CD4-positive, CD25-positive, alpha-beta regulatory T cell (primary cell): ENCODE data around the gene ZNF521. TPM values are rescaled to one million over a fixed set of nuclear protein-coding genes. Genes with fewer than 3 reads are reported as not detected.

ENCODE experiments used
- ATAC-seq, 2 donors: fragments of 150-1000 bp; cut with Tn5 transposase; one replicate each; pipeline ENCODE4 v1.10.0; 2021; ENCODE audit warnings: low read depth in 2 of 2, moderate number of reproducible peaks in 2 of 2, moderate library complexity in 1 of 2
- DNase-seq, 3 donors: peaks; one replicate each; pipeline versions ENCODE4 v3.0.0 to v3.0.0-alpha.2; 2012 to 2022; ENCODE audit warnings: mixed read lengths in 1 of 3
- H3K27ac ChIP-seq: one replicate; pipeline ENCODE4 v1.7.0; 2013; ENCODE audit warnings: mild to moderate bottlenecking, low read length; ENCODE audit not compliant: insufficient read depth, poor library complexity, severe bottlenecking
- H3K27me3 ChIP-seq: one replicate; pipeline ENCODE4 v1.7.0; 2013; ENCODE audit warnings: low read length; ENCODE audit not compliant: control insufficient read depth, insufficient read depth
- H3K36me3 ChIP-seq: one replicate; pipeline ENCODE4 v1.7.0; 2013; ENCODE audit warnings: mild to moderate bottlenecking, low read length, moderate library complexity; ENCODE audit not compliant: control insufficient read depth, insufficient read depth
- H3K4me1 ChIP-seq: 2 replicates; pipeline ENCODE4 v1.7.0; 2013; ENCODE audit warnings: mild to moderate bottlenecking, low read length; ENCODE audit not compliant: insufficient read depth, control insufficient read depth, poor library complexity, severe bottlenecking
- H3K4me3 ChIP-seq: one replicate; pipeline ENCODE4 v1.7.0; 2013; ENCODE audit warnings: low read depth, mild to moderate bottlenecking, low read length, moderate library complexity
- H3K9me3 ChIP-seq, 2 experiments: 1 replicate in 1 of 2; 2 replicates in 1 of 2; pipeline ENCODE4 v1.7.0; 2013; ENCODE audit warnings: low read length in 2 of 2, mild to moderate bottlenecking in 1 of 2, moderate library complexity in 1 of 2; ENCODE audit not compliant: control insufficient read depth in 2 of 2
- H3K27ac Mint-ChIP-seq, 3 donors: one replicate each; pipeline ENCODE4 v1.8.0; 2020 to 2022; ENCODE audit warnings: mild to moderate bottlenecking in 3 of 3, mixed read lengths in 3 of 3, moderate library complexity in 2 of 3
- H3K27me3 Mint-ChIP-seq: one replicate; pipeline ENCODE4 v1.8.0; 2022; ENCODE audit warnings: mild to moderate bottlenecking, mixed read lengths
- H3K36me3 Mint-ChIP-seq: one replicate; pipeline ENCODE4 v1.8.0; 2020; ENCODE audit warnings: mixed read lengths
- H3K4me1 Mint-ChIP-seq, 4 donors: one replicate each; pipeline ENCODE4 v1.8.0; 2020 to 2022; ENCODE audit warnings: mixed read lengths in 4 of 4, mild to moderate bottlenecking in 1 of 4
- H3K4me3 Mint-ChIP-seq, 4 donors: one replicate each; pipeline ENCODE4 v1.8.0; 2020 to 2022; ENCODE audit warnings: mild to moderate bottlenecking in 4 of 4, mixed read lengths in 4 of 4, moderate library complexity in 3 of 4
- H3K9me3 Mint-ChIP-seq, 7 donors: one replicate each; pipeline ENCODE4 v1.8.0; 2020 to 2022; ENCODE audit warnings: mixed read lengths in 7 of 7, mild to moderate bottlenecking in 3 of 7, moderate library complexity in 2 of 7
- polyA plus RNA-seq, 4 donors: library from polyadenylated mRNA; unstranded; fragments of 300-500 nt; fragmentation: Illumina TruSeq; gene quantifications; one replicate each; pipeline ENCODE4 v1.2.3, GENCODE V29; 2021
- total RNA-seq: library from RNA; stranded (reverse); gene quantifications from one replicate; pipeline ENCODE4 v1.2.3, GENCODE V29; 2022

ZNF521 gene
- total and polyA plus RNA-seq, 5 donors from 2014 or later, result 1.8 TPM; not detected in 4

DNA sequence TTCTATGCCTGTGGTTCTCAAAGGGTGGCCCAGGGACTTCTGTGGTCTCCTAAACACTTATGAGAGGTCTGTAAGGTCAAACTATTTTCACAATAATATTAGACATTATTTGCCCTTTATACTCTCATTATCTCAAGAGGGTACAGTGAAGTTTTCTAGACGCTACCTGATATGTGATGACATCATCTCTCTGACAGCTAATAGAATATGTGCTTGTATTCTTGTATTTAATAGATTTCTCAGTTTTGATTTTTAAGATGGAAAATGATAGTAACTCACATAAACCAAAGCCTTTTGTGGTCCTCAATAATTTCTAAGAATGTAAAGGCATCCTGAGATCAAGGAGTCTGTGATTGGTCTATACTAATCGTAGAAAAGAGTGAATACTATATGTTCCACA lies 265.1 kb downstream of the ZNF521 start:
- Mint-ChIP-seq H3K27ac (no peak overlapping the region), H3K36me3 (no peaks in the 10 kb centered on the region), H3K4me3 (no peak overlapping the region), H3K27me3 (no peaks in the 10 kb centered on the region), H3K4me1 (no peaks in the 10 kb centered on the region), H3K9me3 (peaks cover 0 to 2% (median 0%) of the 10 kb centered on the region in 7 donors)
- Histone ChIP-seq H3K4me1 (no peaks in the 10 kb centered on the region), H3K27ac (no peak overlapping the region), H3K9me3 (no peaks in the 10 kb centered on the region), H3K36me3 (no peaks in the 10 kb centered on the region), H3K4me3 (no peak overlapping the region), H3K27me3 (no peaks in the 10 kb centered on the region)
- DNase-seq (no peak), ATAC-seq (no peak)

DNA sequence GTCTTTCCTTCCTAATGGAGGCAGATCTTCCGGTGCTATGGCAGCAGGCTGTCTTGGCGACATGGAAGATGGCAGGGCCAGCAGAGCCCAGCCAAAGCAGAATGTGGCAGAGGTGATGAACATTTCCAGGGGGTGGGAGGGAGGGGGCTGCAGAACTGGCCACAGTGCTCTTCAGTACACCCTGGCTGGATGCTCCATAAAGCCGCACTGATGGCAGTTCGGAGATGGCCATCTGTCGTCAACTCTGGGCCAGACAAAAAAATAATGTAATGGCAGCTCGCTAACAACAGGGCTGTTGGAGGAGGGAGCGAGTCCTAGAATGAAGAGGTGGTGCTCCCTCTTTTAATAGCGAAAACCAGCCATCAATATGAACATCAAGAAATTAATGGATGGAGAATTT lies 271.0 kb downstream of the ZNF521 start:
- peaks cover 0 to 3% (median 0%) of the 10 kb centered on the region in 7 donors for H3K9me3 Mint-ChIP-seq

DNA sequence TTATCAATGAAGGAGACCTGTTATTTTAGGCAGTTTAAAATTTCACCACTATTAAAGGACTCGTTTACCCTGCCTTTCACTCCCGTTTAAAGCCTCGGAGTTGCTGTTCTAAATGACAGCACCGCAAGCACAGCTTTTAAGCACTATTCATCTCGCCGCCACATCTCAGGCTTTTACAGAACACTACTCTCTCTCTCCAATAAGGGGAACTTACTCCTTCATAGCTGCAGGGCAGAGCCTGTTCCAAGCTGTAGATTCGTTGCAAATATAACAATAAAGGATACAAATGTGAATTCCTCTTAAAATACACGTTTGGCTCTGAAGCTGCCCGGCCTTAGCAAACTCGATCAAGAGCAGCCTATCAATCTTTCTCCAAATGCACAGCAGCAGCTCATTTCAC lies 271.8 kb downstream of the ZNF521 start:
- Mint-ChIP-seq H3K27me3 (no peaks in the 10 kb centered on the region), H3K27ac (no peak overlapping the region), H3K36me3 (no peaks in the 10 kb centered on the region), H3K4me3 (no peak overlapping the region), H3K4me1 (no peaks in the 10 kb centered on the region), H3K9me3 (peaks cover 0 to 3% (median 0%) of the 10 kb centered on the region in 7 donors)
- H3K27ac ChIP-seq, result no peak overlapping the region
- no peaks in the 10 kb centered on the region for H3K4me1 ChIP-seq
- H3K4me3 ChIP-seq, result no peak overlapping the region
- H3K36me3 ChIP-seq, result no peaks in the 10 kb centered on the region
- ATAC-seq (no peak), DNase-seq (no peak)
- no peaks in the 10 kb centered on the region for H3K27me3 ChIP-seq
- no peaks in the 10 kb centered on the region for H3K9me3 ChIP-seq

More for the DNA sequence above, 271.0 kb downstream of the ZNF521 start:
- no peak overlapping the region for H3K4me3 ChIP-seq
- Mint-ChIP-seq H3K4me3 (no peak overlapping the region), H3K27me3 (no peaks in the 10 kb centered on the region), H3K27ac (no peak overlapping the region), H3K4me1 (no peaks in the 10 kb centered on the region), H3K36me3 (no peaks in the 10 kb centered on the region)
- DNase-seq, result no peak
- no peak for ATAC-seq
- H3K9me3 ChIP-seq, result no peaks in the 10 kb centered on the region
- H3K4me1 ChIP-seq, result no peaks in the 10 kb centered on the region
- no peak overlapping the region for H3K27ac ChIP-seq
- H3K36me3 ChIP-seq, result no peaks in the 10 kb centered on the region
- no peaks in the 10 kb centered on the region for H3K27me3 ChIP-seq

DNA sequence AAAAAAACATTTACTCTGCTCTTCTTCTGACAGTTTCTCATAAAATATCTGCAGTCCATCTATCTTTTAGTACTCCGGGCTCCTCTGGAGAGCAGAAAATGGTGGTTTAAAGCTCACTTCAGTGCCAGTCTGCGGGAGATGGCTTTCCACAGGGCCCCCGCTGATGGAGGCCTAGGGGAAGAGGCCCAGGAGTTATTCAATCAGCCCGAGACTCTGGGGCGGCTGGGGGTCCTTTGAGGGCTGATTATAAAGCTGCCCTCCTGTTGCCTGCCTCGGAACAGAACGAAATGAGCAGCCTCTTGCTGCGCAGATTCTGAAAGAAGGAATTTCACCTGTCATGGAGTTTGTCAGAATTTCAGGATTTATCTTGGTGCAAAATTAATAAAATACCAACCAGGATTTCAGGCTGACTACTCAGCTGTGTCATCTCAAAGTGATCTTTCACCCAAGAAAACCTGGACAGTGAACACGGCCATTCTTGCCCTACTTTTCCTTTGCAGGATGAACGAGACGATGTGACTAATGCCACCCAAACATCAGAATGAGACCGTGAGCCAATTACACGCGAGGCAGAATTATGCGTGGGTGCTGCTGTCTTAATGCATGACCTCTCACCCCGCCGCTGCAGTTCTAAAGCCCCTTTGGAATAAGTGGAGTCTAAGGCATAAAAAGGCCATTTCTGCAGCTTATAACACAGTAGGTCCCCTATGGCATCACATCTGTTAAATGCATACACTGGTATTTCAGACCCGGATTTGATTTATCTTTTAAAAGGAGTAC lies 273.8 kb downstream of the ZNF521 start:
- H3K27me3 Mint-ChIP-seq, result no peaks in the 10 kb centered on the region
- H3K9me3 Mint-ChIP-seq, result peaks cover 0 to 3% (median 0%) of the 10 kb centered on the region in 7 donors
- no peaks in the 10 kb centered on the region for H3K36me3 Mint-ChIP-seq
- no peaks in the 10 kb centered on the region for H3K4me1 ChIP-seq
- no peaks in the 10 kb centered on the region for H3K27me3 ChIP-seq
- no peak overlapping the region for H3K27ac ChIP-seq
- no peak overlapping the region for H3K4me3 ChIP-seq
- H3K36me3 ChIP-seq, result no peaks in the 10 kb centered on the region
- H3K4me3 Mint-ChIP-seq, result no peak overlapping the region
- H3K4me1 Mint-ChIP-seq, result no peaks in the 10 kb centered on the region
- no peaks in the 10 kb centered on the region for H3K9me3 ChIP-seq
- H3K27ac Mint-ChIP-seq, result no peak overlapping the region
- DNase-seq (no peak), ATAC-seq (no peak)

DNA sequence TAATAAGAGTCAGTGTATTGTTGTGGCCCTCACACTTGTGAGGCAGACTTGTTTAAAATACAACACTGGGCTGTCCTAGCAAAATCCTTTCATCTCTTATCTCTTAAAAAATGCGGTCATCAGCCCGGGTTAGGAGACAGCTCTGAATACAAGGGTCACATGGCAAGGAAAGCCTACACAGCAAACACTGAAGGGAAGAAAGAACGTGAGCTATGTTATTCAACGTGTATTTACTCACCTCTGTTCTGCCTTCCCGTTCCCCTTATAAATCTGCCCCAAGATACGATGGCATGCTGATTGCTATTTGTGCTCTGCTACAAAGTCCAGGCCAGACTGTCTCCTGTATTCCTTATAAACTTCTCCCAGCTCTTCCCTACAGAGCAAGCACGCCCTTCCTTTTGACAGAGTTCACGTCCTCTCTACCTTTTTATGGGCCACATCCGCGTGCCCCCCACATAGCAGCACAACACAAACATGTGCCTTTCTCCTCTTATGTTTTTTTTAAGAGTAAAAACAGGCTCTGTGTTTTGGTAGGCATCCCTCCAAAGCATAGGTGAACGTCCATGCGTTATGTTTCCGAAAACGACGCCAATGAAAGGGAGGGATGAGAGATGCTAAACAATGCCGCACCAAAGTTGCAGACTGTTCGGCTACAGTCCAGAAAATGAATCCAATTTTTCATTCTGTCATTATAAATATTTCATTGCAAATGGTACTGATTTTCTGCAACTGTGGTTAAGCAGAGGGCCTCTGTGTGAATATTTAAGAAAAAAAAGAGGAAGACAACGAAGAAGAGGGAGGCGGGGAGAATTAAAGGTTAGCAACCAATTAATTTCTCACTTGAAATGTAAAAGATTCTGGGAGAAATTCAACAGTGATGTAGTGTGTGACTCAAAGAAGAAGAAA lies 274.7 kb downstream of the ZNF521 start:
- Histone ChIP-seq H3K4me1 (no peaks in the 10 kb centered on the region), H3K27ac (no peak overlapping the region), H3K9me3 (no peaks in the 10 kb centered on the region), H3K27me3 (no peaks in the 10 kb centered on the region), H3K4me3 (no peak overlapping the region), H3K36me3 (no peaks in the 10 kb centered on the region)
- no peak overlapping the region for H3K4me3 Mint-ChIP-seq
- H3K9me3 Mint-ChIP-seq, result peaks cover 0 to 3% (median 0%) of the 10 kb centered on the region in 7 donors
- DNase-seq, result no peak
- no peaks in the 10 kb centered on the region for H3K4me1 Mint-ChIP-seq
- no peak for ATAC-seq
- H3K27ac Mint-ChIP-seq, result no peak overlapping the region
- H3K36me3 Mint-ChIP-seq, result no peaks in the 10 kb centered on the region
- no peaks in the 10 kb centered on the region for H3K27me3 Mint-ChIP-seq

DNA sequence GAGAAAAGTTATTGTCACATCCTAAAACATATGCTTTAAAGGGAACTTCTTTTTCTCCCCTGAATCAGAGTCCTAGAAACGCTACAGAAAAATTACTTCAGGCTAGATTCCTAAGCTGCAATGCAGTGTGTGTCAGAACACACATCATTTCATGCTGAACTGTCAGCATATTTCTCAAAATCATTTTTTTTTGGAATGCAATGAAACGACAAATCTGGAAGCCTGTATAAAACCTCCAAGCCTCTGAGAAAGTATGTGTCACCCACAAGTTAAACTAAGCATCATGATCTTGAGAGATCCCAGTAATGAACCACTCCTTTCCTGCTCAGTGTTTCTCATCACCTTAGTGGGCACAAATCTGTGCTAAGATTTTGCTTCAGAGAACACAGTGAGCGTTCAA lies 276.2 kb downstream of the ZNF521 start:
- no peaks in the 10 kb centered on the region for H3K9me3 ChIP-seq
- peaks cover 0 to 3% (median 0%) of the 10 kb centered on the region in 7 donors for H3K9me3 Mint-ChIP-seq
- H3K4me3 ChIP-seq, result no peak overlapping the region
- H3K27me3 Mint-ChIP-seq, result no peaks in the 10 kb centered on the region
- H3K4me1 ChIP-seq, result no peaks in the 10 kb centered on the region
- no peak overlapping the region for H3K27ac ChIP-seq
- ATAC-seq, result no peak
- DNase-seq, result no peak
- no peaks in the 10 kb centered on the region for H3K4me1 Mint-ChIP-seq
- no peaks in the 10 kb centered on the region for H3K27me3 ChIP-seq
- H3K27ac Mint-ChIP-seq, result no peak overlapping the region
- H3K36me3 ChIP-seq, result no peaks in the 10 kb centered on the region
- no peak overlapping the region for H3K4me3 Mint-ChIP-seq
- no peaks in the 10 kb centered on the region for H3K36me3 Mint-ChIP-seq

DNA sequence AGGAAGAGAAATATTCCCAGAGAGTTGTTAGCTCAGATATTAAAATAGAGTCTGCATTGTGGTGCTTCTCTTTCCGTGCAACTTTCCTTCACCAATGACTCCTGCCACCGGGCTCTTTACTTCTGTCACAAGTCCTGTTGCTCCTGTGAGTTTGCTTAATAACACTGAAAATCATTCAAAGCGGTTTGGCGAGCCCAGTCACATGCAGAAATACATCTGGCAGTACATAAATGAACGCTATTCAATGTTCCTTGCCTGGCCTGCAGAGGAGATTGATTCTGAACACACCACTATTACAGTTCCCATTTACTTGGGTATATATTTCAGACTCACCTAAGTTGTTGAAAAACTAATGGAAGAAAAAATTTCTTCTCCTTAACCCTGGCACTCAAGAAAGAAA lies 276.6 kb downstream of the ZNF521 start:
- no peak overlapping the region for H3K27ac ChIP-seq
- Mint-ChIP-seq H3K9me3 (peaks cover 0 to 1% (median 0%) of the 10 kb centered on the region in 7 donors), H3K36me3 (no peaks in the 10 kb centered on the region), H3K4me3 (no peak overlapping the region), H3K4me1 (no peaks in the 10 kb centered on the region), H3K27ac (no peak overlapping the region), H3K27me3 (no peaks in the 10 kb centered on the region)
- H3K27me3 ChIP-seq, result no peaks in the 10 kb centered on the region
- DNase-seq (no peak), ATAC-seq (no peak)
- no peaks in the 10 kb centered on the region for H3K36me3 ChIP-seq
- no peaks in the 10 kb centered on the region for H3K9me3 ChIP-seq
- no peak overlapping the region for H3K4me3 ChIP-seq
- H3K4me1 ChIP-seq, result no peaks in the 10 kb centered on the region
